ENCODE data around the gene GSAP. TPM values are rescaled to one million over a fixed set of nuclear protein-coding genes. Genes with fewer than 3 reads are reported as not detected.

The GSAP gene
- total and polyA plus RNA-seq, 2 of the 4 experiments (the other 2 are of a cell fraction) = 1.6 to 1.8 TPM

GRCh38 chr7:77281780-77282478, 134.2 kb downstream of the GSAP start:
- ATAC-seq (ENCODE audit: low read depth) (no peak), DNase-seq (no peak)
- no peak overlapping the region for H3K56ac ChIP-seq (ENCODE audit: extremely low read depth, insufficient read depth, low read length)
- intact Hi-C loops (cut with micrococcal nuclease) (no loop called here), in situ Hi-C loops (cut with MboI; ENCODE audit: low sequenced_read_pairs) (no loop called here), dilution Hi-C loops (cut with HindIII; ENCODE audit: low sequenced_read_pairs, unreplicated experiment) (no loop called here)
- no peak overlapping the region for H2AK9ac ChIP-seq (replicated peaks; ENCODE audit: low read depth, low read length, poor library complexity)
- no peak overlapping the region for H3K23ac ChIP-seq (ENCODE audit: low read depth, low read length)
- H3K4me2 ChIP-seq (ENCODE audit: low read depth, low read length) = no peak overlapping the region
- no peak overlapping the region for H4K91ac ChIP-seq (ENCODE audit: insufficient read depth, low read depth, low read length)
- no peak for TF ChIP-seq SMC3 (IDR thresholded peaks at IDR 0.05; ENCODE audit: low read depth, low read length)
- no peak for TF ChIP-seq CHD1 (IDR thresholded peaks at IDR 0.05; ENCODE audit: low read depth, low read length)
- TF ChIP-seq MAFK (IDR thresholded peaks at IDR 0.05; ENCODE audit: low read depth, low read length) = no peak
- no peak for TF ChIP-seq FOS (IDR thresholded peaks at IDR 0.05; ENCODE audit: low read depth, low read length)
- no peak for TF ChIP-seq RFX5 (IDR thresholded peaks at IDR 0.05; ENCODE audit: low read depth, low read length)
- no peak for TF ChIP-seq CEBPB (IDR thresholded peaks at IDR 0.05; ENCODE audit: low read depth, low read length)
- TF ChIP-seq RCOR1 (IDR thresholded peaks at IDR 0.05; ENCODE audit: insufficient replicate concordance, low read length) = no peak
- no peak for TF ChIP-seq MAZ (IDR thresholded peaks at IDR 0.05; ENCODE audit: borderline replicate concordance, low read depth, low read length)
- no peak for TF ChIP-seq MXI1 (IDR thresholded peaks at IDR 0.05; ENCODE audit: borderline replicate concordance, low read depth, low read length)
- no peak for TF ChIP-seq USF2 (IDR thresholded peaks at IDR 0.05; ENCODE audit: low read depth, low read length)
- TF ChIP-seq CTCF (conservative IDR thresholded peaks at IDR 0.05; ENCODE audit: low read depth, low read length) = no peak
- no peak for TF ChIP-seq ELK1 (IDR thresholded peaks at IDR 0.05; ENCODE audit: borderline replicate concordance, low read depth, low read length)
- ChIA-PET CTCF (interaction anchor here (1.0 kb wide), 1 partner anchor 12 kb away, joined by 4 read pairs; no protein-coding TSS in a partner anchor), POLR2A (ENCODE audit: unreplicated experiment) (no interaction called here)
- H3K4ac ChIP-seq (ENCODE audit: low read depth, low read length) = no peak overlapping the region
- no peak overlapping the region for H2BK15ac ChIP-seq (ENCODE audit: low read depth, low read length)
- no peak overlapping the region for H2AFZ ChIP-seq (replicated peaks; ENCODE audit: low read length, poor library complexity)
- no peak overlapping the region for H2BK120ac ChIP-seq (ENCODE audit: low read depth, low read length)
- 0 out of 2 replicates have a peak overlapping the region, but pooled peaks have one; percentile 48 for H2BK20ac ChIP-seq (ENCODE audit: low read depth, low read length)
- no peak overlapping the region for H3K18ac ChIP-seq (ENCODE audit: low read depth, low read length)
- H3K27me3 ChIP-seq (ENCODE audit: control insufficient read depth, insufficient read depth, low read length) = no peaks in the 10 kb centered on the region
- no peaks in the 10 kb centered on the region for H3K36me3 ChIP-seq (ENCODE audit: control insufficient read depth, insufficient read depth, low read length)
- no CpG with 5 or more reads among the region's 3 CpGs for WGBS, 2 experiments (ENCODE audit: extremely low coverage in 2 of 2, insufficient read length in 1 of 2)
- no peaks in the 10 kb centered on the region for H4K20me1 ChIP-seq (ENCODE audit: insufficient read depth, low read length)
- 0 out of 2 replicates have a peak overlapping the region, but pooled peaks have one; percentile 26 for H3K14ac ChIP-seq (replicated peaks; ENCODE audit: low read depth, low read length)
- H4K8ac ChIP-seq (ENCODE audit: low read depth in 2 of 2, low read length in 2 of 2) = no peak overlapping the region
- H3K9me1 ChIP-seq (ENCODE audit: insufficient read depth, low read length) = no peaks in the 10 kb centered on the region
- H4K5ac ChIP-seq (ENCODE audit: low read depth, low read length) = no peak overlapping the region
- H3K4me1 ChIP-seq (ENCODE audit: control insufficient read depth, insufficient read depth, low read length) = peaks cover 1% of the 10 kb centered on the region; the same call in 1 of the 2 replicates
- H3K9me3 ChIP-seq (ENCODE audit: control insufficient read depth, insufficient read depth, low read length) = no peaks in the 10 kb centered on the region; the same call in 1 of the 2 replicates
- no peak overlapping the region for H2BK5ac ChIP-seq (ENCODE audit: low read depth, low read length, poor library complexity, severe bottlenecking)
- H3K4me3 ChIP-seq (ENCODE audit: insufficient read depth, low read depth, low read length) = no peak overlapping the region
- H2AK5ac ChIP-seq (ENCODE audit: low read depth, low read length) = no peak overlapping the region
- H3K9ac ChIP-seq (ENCODE audit: low read depth, low read length) = no peak overlapping the region
- H3K27ac ChIP-seq (ENCODE audit: insufficient read depth, low read length) = no peak overlapping the region
- BruUV-seq (replicated peaks) = no TSS peak
- no peaks in the 10 kb centered on the region for H3K79me1 ChIP-seq (ENCODE audit: low read depth in 1 of 2, low read length in 2 of 2)

Measured in IMR-90 (cell line).